ENCODE measurements around the gene THNSL1. TPM values are rescaled to one million over a fixed set of nuclear protein-coding genes. Genes with fewer than 3 reads are reported as not detected.

The THNSL1 gene
- total RNA-seq, 3 donors from 2014 or later: 2.2 to 3.7 (median 3.2) TPM

DNA sequence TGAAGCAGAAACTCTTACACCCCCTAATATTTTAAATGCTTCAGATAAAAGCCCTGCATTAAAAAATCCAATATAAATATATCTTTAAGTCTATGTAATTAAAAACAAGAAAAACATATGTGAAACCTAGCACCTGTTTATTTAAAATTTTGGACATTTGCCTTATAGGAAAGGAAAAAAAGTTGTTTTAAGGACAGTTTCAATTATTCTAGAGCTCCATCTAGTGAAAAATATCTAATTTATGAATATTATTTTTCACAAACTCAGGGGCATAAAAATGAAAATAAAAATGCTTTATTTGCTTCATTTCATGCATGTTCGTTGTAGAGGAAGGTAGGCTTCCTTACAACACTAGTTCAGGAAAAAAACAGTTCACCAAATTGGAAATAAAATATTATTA is 26.5 kb upstream of the THNSL1 start:
- no peaks in the 10 kb centered on the region for H3K4me1 ChIP-seq (ENCODE audit: low read depth)
- TF ChIP-seq, protein P1, sequence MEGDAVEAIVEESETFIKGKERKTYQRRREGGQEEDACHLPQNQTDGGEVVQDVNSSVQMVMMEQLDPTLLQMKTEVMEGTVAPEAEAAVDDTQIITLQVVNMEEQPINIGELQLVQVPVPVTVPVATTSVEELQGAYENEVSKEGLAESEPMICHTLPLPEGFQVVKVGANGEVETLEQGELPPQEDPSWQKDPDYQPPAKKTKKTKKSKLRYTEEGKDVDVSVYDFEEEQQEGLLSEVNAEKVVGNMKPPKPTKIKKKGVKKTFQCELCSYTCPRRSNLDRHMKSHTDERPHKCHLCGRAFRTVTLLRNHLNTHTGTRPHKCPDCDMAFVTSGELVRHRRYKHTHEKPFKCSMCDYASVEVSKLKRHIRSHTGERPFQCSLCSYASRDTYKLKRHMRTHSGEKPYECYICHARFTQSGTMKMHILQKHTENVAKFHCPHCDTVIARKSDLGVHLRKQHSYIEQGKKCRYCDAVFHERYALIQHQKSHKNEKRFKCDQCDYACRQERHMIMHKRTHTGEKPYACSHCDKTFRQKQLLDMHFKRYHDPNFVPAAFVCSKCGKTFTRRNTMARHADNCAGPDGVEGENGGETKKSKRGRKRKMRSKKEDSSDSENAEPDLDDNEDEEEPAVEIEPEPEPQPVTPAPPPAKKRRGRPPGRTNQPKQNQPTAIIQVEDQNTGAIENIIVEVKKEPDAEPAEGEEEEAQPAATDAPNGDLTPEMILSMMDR (IDR thresholded peaks at IDR 0.05): no peak
- intact Hi-C loops (cut with DNase I, micrococcal nuclease): no loop called here
- no peak for DNase-seq
- H3K4me3 ChIP-seq: no peak overlapping the region
- no peaks in the 10 kb centered on the region for H3K9me3 ChIP-seq
- ATAC-seq: no peak
- H3K36me3 ChIP-seq (ENCODE audit: low read depth): no peaks in the 10 kb centered on the region

DNA sequence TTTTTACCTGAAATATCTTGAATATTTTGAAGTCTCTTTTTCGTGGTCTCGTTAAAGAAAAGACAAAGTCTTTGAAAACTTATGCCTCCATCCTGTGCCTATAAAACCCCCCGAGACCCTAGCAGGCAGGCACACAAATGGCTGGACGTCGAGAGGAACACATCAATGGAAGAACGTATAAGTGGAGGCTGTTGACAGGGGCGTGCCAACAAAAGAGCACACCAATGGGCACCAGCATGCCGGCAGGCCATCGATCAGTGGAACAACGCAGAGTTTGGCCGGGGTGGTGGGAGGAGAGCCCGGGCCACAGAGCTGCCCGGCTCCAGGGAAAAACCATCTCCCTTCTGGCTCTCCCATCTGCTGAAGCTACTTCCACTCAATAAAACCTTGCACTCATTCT is 25.1 kb upstream of the THNSL1 start:
- H3K9me3 ChIP-seq: no peaks in the 10 kb centered on the region

DNA sequence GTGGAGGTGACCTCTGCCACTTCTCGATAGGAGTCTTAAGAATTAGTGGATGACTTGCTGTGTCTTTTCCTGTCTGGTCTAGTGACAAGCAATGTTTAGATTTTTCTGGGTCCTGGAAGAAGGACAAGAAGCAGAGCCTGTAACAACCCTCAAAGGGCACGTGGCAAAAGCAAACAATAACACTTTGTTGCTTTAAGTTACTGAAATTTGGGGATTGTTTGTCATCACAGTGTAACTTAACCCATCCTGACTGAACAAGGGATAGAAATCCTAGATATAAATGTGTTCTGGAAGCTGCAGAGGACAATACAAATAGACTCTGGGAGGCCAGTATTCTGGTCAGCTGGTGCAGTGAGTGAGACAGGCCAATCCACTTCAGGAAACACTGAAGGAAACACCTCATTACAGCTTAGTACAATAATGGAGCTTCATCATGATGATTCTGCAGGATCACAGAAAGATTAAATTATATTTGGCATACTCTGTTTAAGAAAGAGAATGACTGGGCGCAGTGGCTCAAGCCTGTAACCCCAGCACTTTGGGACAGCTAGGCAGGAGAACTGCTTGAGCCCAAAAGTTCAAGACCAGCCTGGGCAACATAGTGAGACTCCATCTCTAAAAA is 23.8 kb upstream of the THNSL1 start:
- TF ChIP-seq, protein P1 (IDR thresholded peaks at IDR 0.05): no peak
- H3K4me3 ChIP-seq: no peak overlapping the region
- DNase-seq: no peak
- no peaks in the 10 kb centered on the region for H3K4me1 ChIP-seq (ENCODE audit: low read depth)
- intact Hi-C loops (cut with DNase I, micrococcal nuclease): no loop called here
- no peaks in the 10 kb centered on the region for H3K36me3 ChIP-seq (ENCODE audit: low read depth)
- no peak for ATAC-seq
- no peaks in the 10 kb centered on the region for H3K9me3 ChIP-seq

More for the DNA sequence above, 25.1 kb upstream of the THNSL1 start:
- no peak for DNase-seq
- Histone ChIP-seq H3K4me3 (no peak overlapping the region), H3K36me3 (ENCODE audit: low read depth) (no peaks in the 10 kb centered on the region), H3K4me1 (ENCODE audit: low read depth) (no peaks in the 10 kb centered on the region)
- TF ChIP-seq, protein P1 (IDR thresholded peaks at IDR 0.05): no peak
- no peak for ATAC-seq
- intact Hi-C loops (cut with DNase I, micrococcal nuclease): no loop called here

DNA sequence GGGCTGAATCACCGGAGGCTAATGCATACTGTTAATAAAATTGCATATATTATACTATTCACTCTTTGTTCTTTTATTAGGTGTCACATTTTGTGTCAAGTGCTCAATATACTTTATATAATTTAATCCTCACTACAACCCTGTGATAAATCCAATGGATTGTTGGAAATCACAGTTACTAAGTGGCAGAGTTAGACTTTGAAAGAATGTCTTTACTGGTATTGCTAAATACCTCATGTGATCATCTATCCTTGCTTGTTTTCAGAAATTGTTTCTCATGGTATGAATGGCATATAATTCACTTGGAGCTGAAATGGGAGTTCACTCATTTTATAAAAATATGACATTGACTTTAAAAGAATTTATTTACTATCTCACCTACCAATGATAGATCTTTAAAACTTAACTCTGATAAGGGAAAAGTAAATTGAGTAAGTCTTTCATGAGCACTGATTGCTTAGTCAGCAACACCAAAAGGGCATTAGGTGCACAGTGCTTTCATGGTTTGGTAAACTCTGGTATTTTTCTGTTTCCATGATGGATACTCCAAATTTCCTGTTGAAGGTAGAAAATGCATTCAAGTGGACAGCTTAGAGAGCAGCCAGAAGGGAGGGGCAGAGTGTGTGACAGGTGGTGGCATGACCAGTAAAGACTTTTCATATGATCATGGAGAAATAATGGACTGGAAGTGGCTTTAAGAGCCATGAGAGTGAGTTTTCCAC is 23.0 kb upstream of the THNSL1 start:
- Histone ChIP-seq H3K9me3 (no peaks in the 10 kb centered on the region), H3K4me1 (ENCODE audit: low read depth) (no peaks in the 10 kb centered on the region), H3K4me3 (no peak overlapping the region), H3K36me3 (ENCODE audit: low read depth) (no peaks in the 10 kb centered on the region)
- TF ChIP-seq, protein P1 (IDR thresholded peaks at IDR 0.05): no peak
- ATAC-seq (no peak), DNase-seq (no peak)
- intact Hi-C loops (cut with DNase I, micrococcal nuclease): no loop called here

DNA sequence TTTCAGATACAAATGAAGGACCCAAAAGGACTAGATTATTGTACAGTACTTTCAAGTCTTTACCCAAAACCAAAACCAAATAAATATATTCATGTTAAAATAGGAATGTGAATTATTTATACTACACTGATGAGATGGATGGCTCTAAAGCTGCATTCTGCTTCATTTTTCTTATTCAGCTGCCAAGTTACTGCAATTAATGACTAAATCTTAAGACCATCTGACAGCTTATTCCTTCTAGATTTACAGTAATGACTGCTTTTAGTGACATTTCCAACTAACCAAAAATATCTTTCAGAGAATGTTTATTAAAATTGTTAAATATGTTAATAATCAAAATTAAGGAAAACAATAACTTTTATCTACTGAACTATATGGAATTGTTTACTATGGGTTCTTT is 21.3 kb upstream of the THNSL1 start:
- ATAC-seq (no peak), DNase-seq (no peak)

More for the DNA sequence above, 21.3 kb upstream of the THNSL1 start:
- intact Hi-C loops (cut with DNase I, micrococcal nuclease): no loop called here
- no peaks in the 10 kb centered on the region for H3K36me3 ChIP-seq (ENCODE audit: low read depth)
- no peaks in the 10 kb centered on the region for H3K4me1 ChIP-seq (ENCODE audit: low read depth)
- H3K4me3 ChIP-seq: no peak overlapping the region
- TF ChIP-seq, protein P1 (IDR thresholded peaks at IDR 0.05): no peak
- H3K9me3 ChIP-seq: no peaks in the 10 kb centered on the region

All from mucosa of descending colon (tissue), 3 donors.